ENCODE data around the gene PRKCA.

- no peak for TF ChIP-seq CUX1 (IDR thresholded peaks at IDR 0.05; ENCODE audit: insufficient replicate concordance, low read depth, low read length)
- TF ChIP-seq MXI1 (IDR thresholded peaks at IDR 0.05; ENCODE audit: low read depth, low read length) = no peak
- no peak for TF ChIP-seq POLR2A (IDR thresholded peaks at IDR 0.05; ENCODE audit: low read depth, low read length)
- no peak for TF ChIP-seq CTCF (IDR thresholded peaks at IDR 0.05 in 2 of 3, conservative IDR thresholded peaks at IDR 0.05 in 1 of 3; ENCODE audit: control insufficient read depth in 2 of 3, extremely low read depth in 1 of 3, insufficient read depth in 1 of 3, low read depth in 3 of 3, low read length in 3 of 3)
- no peak for TF ChIP-seq SMC3 (IDR thresholded peaks at IDR 0.05; ENCODE audit: borderline replicate concordance, low read length)
- TF ChIP-seq SPI1 (IDR thresholded peaks at IDR 0.05; ENCODE audit: borderline replicate concordance, insufficient read depth, low read depth, low read length) = no peak
- no peak for TF ChIP-seq ZBTB33 (IDR thresholded peaks at IDR 0.05)
- no peak for TF ChIP-seq PBX3 (IDR thresholded peaks at IDR 0.05; ENCODE audit: insufficient replicate concordance, low read depth, low read length)
- no peak for TF ChIP-seq REST (IDR thresholded peaks at IDR 0.05; ENCODE audit: low read depth, low read length)
- TF ChIP-seq NRF1 (conservative IDR thresholded peaks at IDR 0.05; ENCODE audit: low read depth, low read length) = no peak
- TF ChIP-seq MYC (IDR thresholded peaks at IDR 0.05; ENCODE audit: insufficient read depth, insufficient read length, insufficient replicate concordance, low read length, severe bottlenecking) = no peak
Measured at GRCh38 chr17:66840061-66840460, 537.6 kb downstream of the PRKCA start.

Measured in GM12878 (cell line).